LoVo (cell line): ENCODE results near the gene PPP5C.
"Not testable (repeated sequence)": the region's sequence is repeated elsewhere in the genome, so short reads cannot be mapped to it uniquely, and the experiment has no call there.

Source experiments
- DNase-seq: peaks from one replicate; pipeline ENCODE4 v3.0.0-alpha.2; 2016; ENCODE audit warnings: low spot score

Gene PPP5C

DNA sequence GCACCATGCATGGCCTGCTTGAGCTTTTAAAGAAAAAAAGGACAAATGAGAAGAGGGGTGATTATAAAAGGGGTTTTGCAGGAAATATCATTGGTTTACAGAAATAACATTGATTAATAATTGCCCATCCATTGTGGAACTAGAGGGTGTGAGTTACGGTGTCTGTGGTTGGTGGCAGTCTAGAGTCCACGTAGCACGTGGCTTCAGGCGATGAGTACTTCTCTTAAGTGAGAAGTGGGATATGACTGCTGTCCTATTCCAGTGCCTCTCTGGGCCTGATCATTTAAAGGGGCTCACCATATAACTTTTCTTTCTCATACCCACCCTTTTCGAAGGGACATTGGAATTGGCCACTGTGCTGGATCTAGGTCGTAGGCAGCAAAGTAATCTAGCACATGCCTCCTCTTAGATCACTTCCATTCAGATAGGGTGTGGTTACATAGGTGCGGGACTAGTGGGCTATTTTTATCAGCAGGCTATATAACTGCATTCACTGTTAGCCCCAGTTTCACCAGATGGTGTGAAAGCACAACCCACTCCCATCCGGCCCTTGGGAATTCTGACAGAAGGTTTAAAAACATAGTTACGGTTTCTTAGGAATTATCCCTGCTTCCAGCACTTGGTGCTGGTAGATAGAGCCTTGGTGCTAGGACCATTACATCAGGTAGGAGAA is 19.9 kb downstream of the PPP5C start:
- no peak for DNase-seq

DNA sequence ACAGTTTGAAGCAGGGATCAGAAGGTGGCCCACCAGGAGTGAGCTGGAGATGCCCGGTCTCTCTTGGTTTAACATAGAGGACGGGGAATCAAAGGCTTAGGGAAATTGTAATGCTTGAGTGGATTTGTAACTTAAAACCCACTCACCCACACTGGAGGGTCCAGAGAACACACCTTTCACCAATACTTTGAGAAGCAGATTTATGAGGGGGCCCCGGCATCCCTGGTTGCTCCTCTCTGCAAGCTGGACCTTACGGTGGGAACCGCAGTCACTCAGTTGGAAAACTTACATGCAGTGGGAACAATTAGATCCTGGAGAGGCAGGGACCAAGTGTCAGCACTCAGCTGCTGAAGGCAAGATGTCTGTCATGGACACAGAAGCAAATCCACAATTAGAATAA is 20.5 kb downstream of the PPP5C start:
- DNase-seq = no peak

GRCh38 chr19:46368116-46368515 is 21.2 kb downstream of the PPP5C start:
- no peak for DNase-seq

GRCh38 chr19:46369817-46370216 is 22.9 kb downstream of the PPP5C start:
- DNase-seq = no peak

- no peak for DNase-seq
Observed at GRCh38 chr19:46371371-46371901, 24.5 kb downstream of the PPP5C start.

DNA sequence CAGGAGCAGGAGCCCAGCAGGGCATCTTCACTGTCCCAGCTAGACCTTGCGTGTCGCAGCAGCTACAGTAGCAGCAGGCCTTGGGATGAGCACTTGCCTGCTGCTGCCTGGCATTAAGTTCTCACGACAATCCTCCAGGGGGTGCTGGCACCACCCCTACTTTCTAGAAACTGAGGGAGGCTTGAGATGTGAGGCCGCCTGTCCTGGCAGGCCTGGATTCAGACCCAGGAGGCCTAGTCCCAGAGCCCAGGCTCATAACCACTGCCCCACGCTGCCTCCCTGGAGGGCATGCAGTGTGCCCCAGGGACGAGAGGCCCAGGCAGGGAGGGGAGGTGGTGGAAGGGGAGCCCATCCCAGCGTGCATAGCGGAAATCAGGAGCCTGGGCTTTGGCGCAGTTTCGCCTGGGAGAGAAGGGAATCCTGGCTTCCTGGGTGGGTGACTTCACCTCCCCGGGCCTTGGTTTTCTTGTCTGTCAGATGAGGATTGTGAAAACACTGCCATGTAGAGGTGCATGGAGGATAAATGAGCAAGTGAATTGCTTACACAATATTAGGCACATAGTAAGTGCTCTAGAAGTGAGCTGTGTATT is 26.1 kb downstream of the PPP5C start:
- DNase-seq = no peak

GRCh38 chr19:46373491-46374359 is 26.8 kb downstream of the PPP5C start:
- peak; percentile 69 for DNase-seq

- DNase-seq = no peak
Observed at GRCh38 chr19:46374536-46375475, 27.9 kb downstream of the PPP5C start.

- not testable (repeated sequence) for DNase-seq
Observed at GRCh38 chr19:46375476-46376067, 28.7 kb downstream of the PPP5C start.

- DNase-seq = no peak
Observed at GRCh38 chr19:46376241-46377153, 29.6 kb downstream of the PPP5C start.

- no peak for DNase-seq
Observed at GRCh38 chr19:46378268-46378667, 31.4 kb downstream of the PPP5C start.

GRCh38 chr19:46380690-46381089 is 33.8 kb downstream of the PPP5C start:
- DNase-seq = no peak

- no peak for DNase-seq
Observed at GRCh38 chr19:46381346-46381745, 34.5 kb downstream of the PPP5C start.

DNA sequence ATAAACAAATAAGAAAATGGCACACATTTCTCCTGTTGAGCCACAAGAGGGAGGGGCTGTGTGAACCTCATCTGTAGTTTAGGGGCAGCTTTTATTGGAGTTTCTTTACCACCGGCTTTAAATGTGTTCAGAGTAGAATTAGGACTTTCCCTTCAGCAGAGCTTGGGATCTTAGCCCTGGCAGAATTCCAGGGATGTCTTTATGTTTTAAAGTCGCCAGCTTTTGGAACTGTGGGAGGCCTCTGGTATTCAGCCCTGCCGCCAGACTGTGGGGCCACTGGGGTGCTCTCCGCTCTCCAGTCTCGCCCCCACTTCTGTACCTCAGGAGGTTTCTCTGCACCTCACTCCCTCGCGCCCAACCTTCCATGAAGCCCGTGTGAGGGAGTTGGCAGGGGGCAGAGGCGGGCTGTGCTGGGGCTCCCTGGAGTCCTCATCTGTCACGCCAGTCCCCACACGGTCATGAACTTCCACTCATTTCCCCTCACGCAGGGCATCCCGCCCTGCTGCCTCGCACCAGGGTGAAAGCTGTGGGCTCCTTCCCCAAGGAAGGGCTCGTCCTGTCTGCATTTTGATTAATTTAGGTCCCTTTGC is 35.0 kb downstream of the PPP5C start:
- no peak for DNase-seq

DNA sequence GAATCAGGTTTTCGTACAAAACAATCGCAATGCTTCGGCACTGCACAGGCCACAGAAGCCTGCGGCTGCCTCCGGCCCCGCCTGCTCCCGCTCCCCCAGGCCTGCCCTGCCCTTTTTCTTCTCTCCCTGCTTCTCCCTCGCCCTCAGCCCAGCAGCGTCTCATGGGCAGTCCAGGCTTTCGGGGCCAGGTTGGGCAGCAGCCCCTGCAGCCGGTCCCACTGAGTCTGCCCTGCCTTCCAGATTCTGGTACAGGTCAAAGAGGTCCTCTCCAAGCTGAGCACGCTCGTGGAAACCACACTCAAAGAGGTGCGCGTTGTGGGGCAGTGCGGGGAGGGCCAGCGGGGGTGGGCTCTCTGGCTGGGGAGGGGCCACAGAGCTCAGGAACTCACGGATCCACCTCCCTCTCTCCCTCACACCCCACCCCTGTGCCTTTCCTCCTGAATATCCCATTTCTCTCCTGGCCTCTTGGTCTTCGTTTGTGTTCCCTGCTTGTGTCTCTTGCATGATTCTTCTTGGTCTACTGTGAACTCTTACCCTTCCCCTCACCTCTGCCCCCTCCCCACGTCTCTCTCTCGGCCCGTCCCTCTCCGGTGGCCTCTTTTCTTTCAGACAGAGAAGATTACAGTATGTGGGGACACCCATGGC is 36.4 kb downstream of the PPP5C start:
- no peak for DNase-seq

- no peak for DNase-seq
Observed at GRCh38 chr19:46383846-46384245, 37.0 kb downstream of the PPP5C start.

DNA sequence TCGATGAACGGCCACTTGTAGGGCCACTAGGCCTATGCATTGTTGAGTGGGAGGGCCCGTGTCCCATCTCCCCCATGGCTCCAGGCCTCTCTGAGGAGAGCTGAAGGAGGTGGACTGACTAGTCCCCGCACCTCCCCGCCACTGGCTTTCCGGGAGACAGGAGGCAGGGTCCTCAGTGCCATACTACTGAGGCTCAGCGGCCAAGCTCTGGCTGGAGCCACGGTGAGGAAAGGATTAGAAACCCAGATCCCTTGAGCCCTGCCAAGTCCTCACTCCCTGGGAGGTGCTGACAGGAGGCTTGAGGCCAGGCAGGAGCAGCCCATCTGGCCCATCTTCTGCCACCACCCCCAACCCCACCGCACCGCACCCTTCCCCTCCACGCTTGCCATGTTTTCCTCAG is 37.5 kb downstream of the PPP5C start:
- DNase-seq = no peak

- DNase-seq = no peak
Observed at GRCh38 chr19:46385636-46386035, 38.7 kb downstream of the PPP5C start.

GRCh38 chr19:46386151-46386550 is 39.3 kb downstream of the PPP5C start:
- no peak for DNase-seq
